ENCODE data around the gene PRM2.

The PRM2 gene

DNA sequence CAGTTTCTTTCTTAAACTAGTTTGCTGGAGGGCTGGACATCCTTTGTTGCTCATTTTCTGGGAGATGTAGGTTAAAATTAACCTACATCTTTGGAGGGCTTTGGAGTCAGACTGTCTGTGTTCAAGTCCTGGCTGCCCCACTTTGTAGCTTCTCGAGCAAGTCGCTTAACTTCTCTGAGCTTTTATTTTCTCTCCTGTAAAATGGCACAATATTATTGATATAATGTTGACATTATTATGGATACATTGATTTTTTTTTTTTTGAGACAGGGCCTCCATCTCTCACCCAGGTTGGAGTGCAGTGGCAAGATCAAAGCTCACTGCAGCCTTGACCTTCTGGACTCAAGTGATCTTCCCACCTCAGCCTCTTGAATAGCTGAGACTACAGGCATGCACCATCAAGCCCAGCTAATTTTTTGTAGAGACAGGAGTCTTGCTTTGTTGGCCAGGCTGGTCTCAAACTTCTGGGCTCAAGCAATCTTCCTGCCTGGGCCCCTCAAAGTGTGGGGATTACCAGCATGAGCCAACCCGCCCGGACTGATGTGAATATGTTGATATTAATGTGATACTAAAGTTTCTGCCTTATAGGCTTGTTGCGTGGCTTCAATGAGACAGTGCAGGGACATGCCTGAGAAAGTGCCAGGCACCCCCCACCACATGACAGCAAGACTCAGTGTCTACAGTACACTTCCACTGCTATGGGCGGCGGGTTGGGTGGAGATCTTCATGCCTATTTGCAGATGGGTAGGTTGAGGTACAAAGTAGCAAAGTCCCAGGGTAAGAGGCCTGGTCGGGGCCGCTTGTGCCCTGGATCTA is 37.4 kb upstream of the PRM2 start:
- no peaks in the 10 kb centered on the region; the same call in 1 of the 2 replicates for H3K9me3 ChIP-seq
- no peaks in the 10 kb centered on the region for H3K27me3 ChIP-seq
- no peaks in the 10 kb centered on the region for H3K4me1 ChIP-seq
- TF ChIP-seq, protein P1, sequence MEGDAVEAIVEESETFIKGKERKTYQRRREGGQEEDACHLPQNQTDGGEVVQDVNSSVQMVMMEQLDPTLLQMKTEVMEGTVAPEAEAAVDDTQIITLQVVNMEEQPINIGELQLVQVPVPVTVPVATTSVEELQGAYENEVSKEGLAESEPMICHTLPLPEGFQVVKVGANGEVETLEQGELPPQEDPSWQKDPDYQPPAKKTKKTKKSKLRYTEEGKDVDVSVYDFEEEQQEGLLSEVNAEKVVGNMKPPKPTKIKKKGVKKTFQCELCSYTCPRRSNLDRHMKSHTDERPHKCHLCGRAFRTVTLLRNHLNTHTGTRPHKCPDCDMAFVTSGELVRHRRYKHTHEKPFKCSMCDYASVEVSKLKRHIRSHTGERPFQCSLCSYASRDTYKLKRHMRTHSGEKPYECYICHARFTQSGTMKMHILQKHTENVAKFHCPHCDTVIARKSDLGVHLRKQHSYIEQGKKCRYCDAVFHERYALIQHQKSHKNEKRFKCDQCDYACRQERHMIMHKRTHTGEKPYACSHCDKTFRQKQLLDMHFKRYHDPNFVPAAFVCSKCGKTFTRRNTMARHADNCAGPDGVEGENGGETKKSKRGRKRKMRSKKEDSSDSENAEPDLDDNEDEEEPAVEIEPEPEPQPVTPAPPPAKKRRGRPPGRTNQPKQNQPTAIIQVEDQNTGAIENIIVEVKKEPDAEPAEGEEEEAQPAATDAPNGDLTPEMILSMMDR (IDR thresholded peaks at IDR 0.05; ENCODE audit: low read depth, low read length), result no peak
- H3K4me3 ChIP-seq (ENCODE audit: low read depth, low read length), result no peak overlapping the region
- no peaks in the 10 kb centered on the region for H3K36me3 ChIP-seq
- no peak for DNase-seq

DNA sequence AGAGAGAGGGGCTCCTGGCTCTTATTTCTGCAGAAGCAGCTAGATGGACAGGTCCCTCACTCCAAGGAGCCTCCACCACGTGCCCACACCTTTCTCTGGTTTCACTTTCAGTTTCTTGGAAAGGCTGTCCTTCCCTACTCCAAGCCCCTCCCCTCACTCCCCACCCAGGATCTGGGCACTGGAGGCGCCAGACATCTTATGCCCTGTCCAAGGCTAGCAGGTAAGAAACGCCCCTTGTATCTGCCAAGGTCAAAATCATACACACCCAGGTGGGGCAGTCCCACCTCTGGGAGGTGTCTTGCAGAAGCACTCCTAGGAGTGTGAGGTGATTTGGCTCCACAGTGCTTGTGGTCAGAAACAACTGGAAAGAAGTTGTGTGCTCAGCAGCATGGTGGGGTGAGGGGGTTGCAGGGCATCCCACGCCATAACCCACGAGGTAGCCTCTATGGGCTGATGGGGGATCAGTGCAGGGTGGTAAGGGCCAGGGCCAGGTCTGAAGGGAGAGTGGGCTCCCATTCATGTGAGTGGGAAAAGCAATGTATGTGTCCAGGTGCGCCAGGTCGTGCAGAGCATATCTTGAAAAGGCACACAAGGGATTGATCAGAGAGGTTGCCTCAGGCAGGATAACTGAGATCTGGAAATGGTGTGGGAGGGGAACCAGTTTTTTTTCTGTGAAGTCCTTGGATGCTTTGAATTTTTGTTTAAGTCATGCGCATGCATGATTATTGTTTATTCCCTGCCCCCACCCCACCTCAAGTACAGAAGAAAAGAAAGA is 36.6 kb upstream of the PRM2 start:
- no peak for DNase-seq
- no peaks in the 10 kb centered on the region for H3K4me1 ChIP-seq

DNA sequence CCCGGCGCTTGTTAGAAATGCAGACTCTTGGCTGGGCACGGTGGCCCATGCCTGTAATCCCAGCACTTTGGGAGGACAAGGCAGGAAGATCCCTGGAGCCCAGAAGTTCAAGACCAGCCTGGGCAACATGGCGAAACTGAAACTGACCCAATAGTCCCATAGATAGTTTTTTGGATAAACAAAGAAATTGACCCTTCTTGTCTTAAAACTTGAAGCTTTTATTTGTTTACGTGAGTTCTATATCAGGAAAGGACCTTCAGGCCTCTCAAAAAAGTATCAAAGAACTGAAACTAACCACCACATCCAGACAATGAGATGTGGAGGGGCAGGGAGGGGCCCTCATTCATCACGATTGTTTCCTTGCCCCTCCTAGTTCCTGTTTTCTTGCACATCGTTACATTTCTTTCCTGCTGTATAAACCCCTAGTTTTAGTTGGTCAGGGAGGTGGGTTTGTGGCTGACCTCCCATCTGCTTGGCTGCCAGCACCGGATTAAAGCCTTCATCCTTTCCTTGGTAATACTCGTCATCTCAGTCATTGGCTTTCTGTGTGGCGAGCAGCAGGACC is 34.8 kb upstream of the PRM2 start:
- TF ChIP-seq, protein P1 (IDR thresholded peaks at IDR 0.05; ENCODE audit: low read depth, low read length), result no peak
- H3K9me3 ChIP-seq, result no peaks in the 10 kb centered on the region; the same call in 1 of the 2 replicates
- H3K27me3 ChIP-seq, result no peaks in the 10 kb centered on the region
- DNase-seq, result no peak
- H3K4me1 ChIP-seq, result no peaks in the 10 kb centered on the region
- H3K4me3 ChIP-seq (ENCODE audit: low read depth, low read length), result no peak overlapping the region
- no peaks in the 10 kb centered on the region for H3K36me3 ChIP-seq

More for the DNA sequence above, 36.6 kb upstream of the PRM2 start:
- no peaks in the 10 kb centered on the region for H3K36me3 ChIP-seq
- no peak overlapping the region for H3K4me3 ChIP-seq (ENCODE audit: low read depth, low read length)
- H3K27me3 ChIP-seq, result no peaks in the 10 kb centered on the region
- no peaks in the 10 kb centered on the region; the same call in 1 of the 2 replicates for H3K9me3 ChIP-seq
- TF ChIP-seq, protein P1 (IDR thresholded peaks at IDR 0.05; ENCODE audit: low read depth, low read length), result no peak

DNA sequence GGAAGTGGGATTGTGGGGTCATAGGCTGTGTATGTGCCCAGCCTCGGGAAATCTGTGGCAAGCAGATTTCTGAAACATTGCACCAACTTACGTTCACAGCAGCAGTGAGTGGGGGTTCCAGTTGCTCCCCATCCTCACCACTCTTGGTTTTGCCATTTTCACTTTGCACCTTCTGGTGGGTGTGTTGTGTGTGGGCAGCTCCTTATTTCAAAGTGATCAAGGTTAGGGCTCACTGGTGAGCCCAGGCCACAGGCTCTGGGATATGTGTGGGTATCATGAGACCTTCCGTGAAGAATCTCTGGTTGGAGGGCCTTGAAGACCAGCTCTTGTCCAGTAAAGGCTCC is 34.3 kb upstream of the PRM2 start:
- Histone ChIP-seq H3K36me3 (no peaks in the 10 kb centered on the region), H3K9me3 (no peaks in the 10 kb centered on the region; the same call in 1 of the 2 replicates), H3K4me3 (ENCODE audit: low read depth, low read length) (no peak overlapping the region), H3K27me3 (no peaks in the 10 kb centered on the region), H3K4me1 (no peaks in the 10 kb centered on the region)
- TF ChIP-seq, protein P1 (IDR thresholded peaks at IDR 0.05; ENCODE audit: low read depth, low read length), result no peak
- no peak for DNase-seq

DNA sequence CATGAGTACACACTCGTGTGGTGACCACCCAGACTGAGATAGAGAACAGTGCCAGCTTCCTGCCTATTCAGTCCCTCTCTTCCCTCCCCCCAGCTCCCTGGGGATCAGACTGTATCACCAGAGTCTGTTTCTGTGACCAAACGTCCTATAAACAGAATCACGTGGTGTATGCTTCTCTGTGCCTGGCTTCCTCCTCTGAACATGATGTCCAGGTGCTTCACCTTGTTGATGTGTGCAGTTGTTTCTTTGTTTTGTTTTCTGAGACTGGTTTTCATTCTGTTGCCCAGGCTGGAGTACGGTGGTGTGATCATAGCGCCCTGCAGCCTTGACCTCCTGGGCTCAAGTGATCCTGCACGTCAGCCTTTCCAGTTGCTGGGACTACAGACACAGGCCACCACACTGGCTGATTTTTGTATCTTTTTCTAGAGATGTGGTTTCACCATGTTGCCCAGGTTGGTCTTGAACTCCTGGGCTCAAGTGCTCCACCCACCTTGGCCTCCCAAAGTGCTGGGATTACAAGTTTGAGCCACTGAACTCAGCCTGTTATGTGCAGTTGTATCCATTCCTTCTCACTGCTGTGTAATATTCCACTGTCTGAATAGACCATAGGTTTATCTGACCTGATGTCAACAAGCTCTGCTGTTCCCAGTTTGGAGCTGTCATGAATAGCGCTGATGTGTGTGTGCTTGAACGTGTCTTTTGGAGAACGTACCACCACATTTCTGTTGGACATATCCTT is 33.8 kb upstream of the PRM2 start:
- H3K9me3 ChIP-seq, result no peaks in the 10 kb centered on the region; the same call in 1 of the 2 replicates
- peak; percentile 65 for DNase-seq
- TF ChIP-seq, protein P1 (IDR thresholded peaks at IDR 0.05; ENCODE audit: low read depth, low read length), result no peak
- H3K4me3 ChIP-seq (ENCODE audit: low read depth, low read length), result no peak overlapping the region
- no peaks in the 10 kb centered on the region for H3K4me1 ChIP-seq
- H3K27me3 ChIP-seq, result no peaks in the 10 kb centered on the region
- H3K36me3 ChIP-seq, result no peaks in the 10 kb centered on the region
